Activated T-helper 2 cell treated with anti-CD3 and anti-CD28 coated beads, Interferon-gamma antibody, Interleukin-2, Interleukin-4, amounts not matched to agents 10 μg/mL and 5 μg/mL and 100 μg/mL, durations not matched to agents 14 hours and 24 hours and 36 hours (primary cell): ENCODE measurements around the gene SAPCD2. TPM values are rescaled to one million over a fixed set of nuclear protein-coding genes. Genes with fewer than 3 reads are reported as not detected.

ENCODE experiments used
- DNase-seq: peaks from one replicate; pipeline ENCODE4 v3.0.0; 2021; ENCODE audit warnings: low spot score
- H3K27ac Mint-ChIP-seq: one replicate; pipeline ENCODE4 v1.8.0; 2021; ENCODE audit warnings: mixed read lengths
- H3K27me3 Mint-ChIP-seq: one replicate; pipeline ENCODE4 v1.8.0; 2021; ENCODE audit warnings: low read depth, mixed read lengths
- H3K36me3 Mint-ChIP-seq: one replicate; pipeline ENCODE4 v1.8.0; 2021; ENCODE audit warnings: low read depth, mixed read lengths
- H3K4me1 Mint-ChIP-seq: one replicate; pipeline ENCODE4 v1.8.0; 2021; ENCODE audit warnings: low read depth, mixed read lengths
- H3K4me3 Mint-ChIP-seq: one replicate; pipeline ENCODE4 v1.8.0; 2021; ENCODE audit warnings: low read depth, mild to moderate bottlenecking, moderate library complexity, mixed read lengths
- H3K9me3 Mint-ChIP-seq: one replicate; pipeline ENCODE4 v1.8.0; 2021; ENCODE audit warnings: mixed read lengths
- intact Hi-C: fragments of 100-400 bp; cut with micrococcal nuclease; formaldehyde crosslinking; loops from one replicate; pipeline ENCODE4 v1.15.1; 2023
- total RNA-seq: library from RNA; stranded (reverse); gene quantifications from 2 replicates; pipeline ENCODE4 v1.2.3, GENCODE V29; 2022

Gene SAPCD2
- total RNA-seq, 1 donor from 2014 or later: 26.5 TPM

GRCh38 chr9:137111788-137112563 lies 41.6 kb upstream of the SAPCD2 start:
- H3K9me3 Mint-ChIP-seq: no peaks in the 10 kb centered on the region
- H3K4me1 Mint-ChIP-seq: no peaks in the 10 kb centered on the region
- intact Hi-C loops: no loop called here
- peaks cover 26% of the 10 kb centered on the region for H3K36me3 Mint-ChIP-seq
- peak overlapping the region; percentile 30 for H3K4me3 Mint-ChIP-seq
- no peaks in the 10 kb centered on the region for H3K27me3 Mint-ChIP-seq
- DNase-seq: no peak
- no peak overlapping the region for H3K27ac Mint-ChIP-seq

GRCh38 chr9:137110911-137111787 lies 40.8 kb upstream of the SAPCD2 start:
- peak overlapping the region; percentile 54 for H3K4me3 Mint-ChIP-seq
- intact Hi-C loops: no loop called here
- no peaks in the 10 kb centered on the region for H3K4me1 Mint-ChIP-seq
- H3K27me3 Mint-ChIP-seq: no peaks in the 10 kb centered on the region
- H3K36me3 Mint-ChIP-seq: peaks cover 26% of the 10 kb centered on the region
- no peak overlapping the region for H3K27ac Mint-ChIP-seq
- DNase-seq: no peak
- H3K9me3 Mint-ChIP-seq: no peaks in the 10 kb centered on the region

GRCh38 chr9:137110147-137110910 lies 40.0 kb upstream of the SAPCD2 start:
- intact Hi-C loops: no loop called here
- Mint-ChIP-seq H3K27me3 (no peaks in the 10 kb centered on the region), H3K4me1 (no peaks in the 10 kb centered on the region), H3K9me3 (no peaks in the 10 kb centered on the region), H3K27ac (no peak overlapping the region), H3K36me3 (peaks cover 28% of the 10 kb centered on the region), H3K4me3 (no peak overlapping the region)
- no peak for DNase-seq

- H3K36me3 Mint-ChIP-seq: peaks cover 32% of the 10 kb centered on the region
- H3K27me3 Mint-ChIP-seq: no peaks in the 10 kb centered on the region
- H3K4me1 Mint-ChIP-seq: no peaks in the 10 kb centered on the region
- H3K9me3 Mint-ChIP-seq: no peaks in the 10 kb centered on the region
- H3K27ac Mint-ChIP-seq: no peak overlapping the region
- H3K4me3 Mint-ChIP-seq: no peak overlapping the region
- intact Hi-C loops: no loop called here
- no peak for DNase-seq
Measured at GRCh38 chr9:137109250-137110146, 39.1 kb upstream of the SAPCD2 start.

GRCh38 chr9:137108608-137109249 lies 38.4 kb upstream of the SAPCD2 start:
- no peaks in the 10 kb centered on the region for H3K4me1 Mint-ChIP-seq
- H3K4me3 Mint-ChIP-seq: no peak overlapping the region
- intact Hi-C loops: no loop called here
- H3K36me3 Mint-ChIP-seq: peaks cover 32% of the 10 kb centered on the region
- H3K27ac Mint-ChIP-seq: no peak overlapping the region
- H3K27me3 Mint-ChIP-seq: no peaks in the 10 kb centered on the region
- DNase-seq: no peak
- H3K9me3 Mint-ChIP-seq: peaks cover 3% of the 10 kb centered on the region

GRCh38 chr9:137107982-137108381 lies 37.6 kb upstream of the SAPCD2 start:
- Mint-ChIP-seq H3K4me3 (no peak overlapping the region), H3K9me3 (peaks cover 3% of the 10 kb centered on the region), H3K27me3 (no peaks in the 10 kb centered on the region), H3K36me3 (peaks cover 26% of the 10 kb centered on the region), H3K4me1 (no peaks in the 10 kb centered on the region), H3K27ac (no peak overlapping the region)
- intact Hi-C loops: no loop called here
- DNase-seq: no peak

GRCh38 chr9:137107312-137107921 lies 37.1 kb upstream of the SAPCD2 start:
- intact Hi-C loops: no loop called here
- Mint-ChIP-seq H3K9me3 (peaks cover 3% of the 10 kb centered on the region), H3K4me3 (no peak overlapping the region), H3K36me3 (peaks cover 24% of the 10 kb centered on the region), H3K27ac (no peak overlapping the region), H3K27me3 (no peaks in the 10 kb centered on the region), H3K4me1 (no peaks in the 10 kb centered on the region)
- no peak for DNase-seq

- H3K4me3 Mint-ChIP-seq: no peak overlapping the region
- H3K36me3 Mint-ChIP-seq: peaks cover 24% of the 10 kb centered on the region
- H3K9me3 Mint-ChIP-seq: peaks cover 3% of the 10 kb centered on the region
- H3K4me1 Mint-ChIP-seq: no peaks in the 10 kb centered on the region
- H3K27me3 Mint-ChIP-seq: no peaks in the 10 kb centered on the region
- intact Hi-C loops: no loop called here
- no peak overlapping the region for H3K27ac Mint-ChIP-seq
- no peak for DNase-seq
Measured at GRCh38 chr9:137106662-137107250, 36.4 kb upstream of the SAPCD2 start.

GRCh38 chr9:137105814-137106661 lies 35.7 kb upstream of the SAPCD2 start:
- H3K4me3 Mint-ChIP-seq: no peak overlapping the region
- H3K4me1 Mint-ChIP-seq: no peaks in the 10 kb centered on the region
- peaks cover 3% of the 10 kb centered on the region for H3K9me3 Mint-ChIP-seq
- no peaks in the 10 kb centered on the region for H3K27me3 Mint-ChIP-seq
- intact Hi-C loops: no loop called here
- no peak overlapping the region for H3K27ac Mint-ChIP-seq
- DNase-seq: no peak
- peaks cover 24% of the 10 kb centered on the region for H3K36me3 Mint-ChIP-seq

GRCh38 chr9:137103206-137103999 lies 33.0 kb upstream of the SAPCD2 start:
- Mint-ChIP-seq H3K4me1 (no peaks in the 10 kb centered on the region), H3K27ac (no peak overlapping the region), H3K27me3 (no peaks in the 10 kb centered on the region), H3K9me3 (peaks cover 3% of the 10 kb centered on the region), H3K4me3 (no peak overlapping the region), H3K36me3 (peaks cover 13% of the 10 kb centered on the region)
- DNase-seq: no peak
- intact Hi-C loops: no loop called here
